ENCODE measurements around the gene MCUR1. TPM values are rescaled to one million over a fixed set of nuclear protein-coding genes. Genes with fewer than 3 reads are reported as not detected.

Gene MCUR1
- total and polyA plus RNA-seq, 10 of the 15 experiments (the other 5 are each of a cell fraction or from before 2014, with no cell fraction given), result 4.4 to 43.9 (median 18.3) TPM

DNA sequence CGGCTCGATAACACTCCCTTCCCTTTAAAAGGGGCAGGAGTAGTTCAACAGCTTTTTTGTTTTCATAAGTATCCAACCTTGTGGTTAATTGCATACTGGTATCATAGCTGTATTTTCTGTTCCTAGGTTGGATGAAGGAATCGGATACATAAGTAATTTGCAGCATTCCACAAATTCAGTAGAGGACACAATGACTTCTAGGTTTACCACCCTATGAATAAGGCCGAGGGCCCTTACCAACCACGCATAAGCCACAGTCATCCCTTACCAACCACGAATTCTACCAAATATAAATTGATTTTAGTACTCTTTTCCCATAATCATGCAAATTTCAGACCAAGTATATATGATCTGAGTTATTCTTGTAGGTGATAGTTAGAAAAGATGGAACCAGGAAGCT, 36.3 kb downstream of the MCUR1 start:
- Histone ChIP-seq H3K9ac (ENCODE audit: control insufficient read depth, insufficient read depth, low read length) (no peak overlapping the region), H2AFZ (ENCODE audit: control insufficient read depth, low read depth, low read length) (no peak overlapping the region), H3K27me3 (replicated peaks in 1 of 2; ENCODE audit: control insufficient read depth in 2 of 2, insufficient read depth in 2 of 2, low read length in 1 of 2) (no peaks in the 10 kb centered on the region), H3K4me2 (ENCODE audit: control insufficient read depth, insufficient read depth) (no peak overlapping the region), H3K4me1 (ENCODE audit: control insufficient read depth, insufficient read depth, low read length) (no peaks in the 10 kb centered on the region), H3K9me3 (replicated peaks; ENCODE audit: control insufficient read depth, insufficient read depth, low read length) (no peaks in the 10 kb centered on the region), H3K4me3 (no peak overlapping the region), H3K27ac (ENCODE audit: control insufficient read depth, insufficient read depth) (no peak overlapping the region), H4K20me1 (ENCODE audit: control insufficient read depth, insufficient read depth) (no peaks in the 10 kb centered on the region), H3K36me3 (ENCODE audit: control insufficient read depth in 2 of 2, insufficient read depth in 2 of 2, low read length in 1 of 2) (no peaks in the 10 kb centered on the region), H3K79me2 (ENCODE audit: control insufficient read depth, insufficient read depth, low read length) (no peaks in the 10 kb centered on the region)
- no peak for TF ChIP-seq POLR2AphosphoS5 (IDR thresholded peaks at IDR 0.05; ENCODE audit: low read length)
- no peak for TF ChIP-seq EP300 (IDR thresholded peaks at IDR 0.05; ENCODE audit: borderline replicate concordance in 1 of 2, control insufficient read depth in 1 of 2, low read depth in 2 of 2, low read length in 2 of 2)
- TF ChIP-seq SREBF1 (IDR thresholded peaks at IDR 0.05; ENCODE audit: low read length), result no peak
- TF ChIP-seq ZSCAN29 (IDR thresholded peaks at IDR 0.05), result no peak
- TF ChIP-seq, protein P1, sequence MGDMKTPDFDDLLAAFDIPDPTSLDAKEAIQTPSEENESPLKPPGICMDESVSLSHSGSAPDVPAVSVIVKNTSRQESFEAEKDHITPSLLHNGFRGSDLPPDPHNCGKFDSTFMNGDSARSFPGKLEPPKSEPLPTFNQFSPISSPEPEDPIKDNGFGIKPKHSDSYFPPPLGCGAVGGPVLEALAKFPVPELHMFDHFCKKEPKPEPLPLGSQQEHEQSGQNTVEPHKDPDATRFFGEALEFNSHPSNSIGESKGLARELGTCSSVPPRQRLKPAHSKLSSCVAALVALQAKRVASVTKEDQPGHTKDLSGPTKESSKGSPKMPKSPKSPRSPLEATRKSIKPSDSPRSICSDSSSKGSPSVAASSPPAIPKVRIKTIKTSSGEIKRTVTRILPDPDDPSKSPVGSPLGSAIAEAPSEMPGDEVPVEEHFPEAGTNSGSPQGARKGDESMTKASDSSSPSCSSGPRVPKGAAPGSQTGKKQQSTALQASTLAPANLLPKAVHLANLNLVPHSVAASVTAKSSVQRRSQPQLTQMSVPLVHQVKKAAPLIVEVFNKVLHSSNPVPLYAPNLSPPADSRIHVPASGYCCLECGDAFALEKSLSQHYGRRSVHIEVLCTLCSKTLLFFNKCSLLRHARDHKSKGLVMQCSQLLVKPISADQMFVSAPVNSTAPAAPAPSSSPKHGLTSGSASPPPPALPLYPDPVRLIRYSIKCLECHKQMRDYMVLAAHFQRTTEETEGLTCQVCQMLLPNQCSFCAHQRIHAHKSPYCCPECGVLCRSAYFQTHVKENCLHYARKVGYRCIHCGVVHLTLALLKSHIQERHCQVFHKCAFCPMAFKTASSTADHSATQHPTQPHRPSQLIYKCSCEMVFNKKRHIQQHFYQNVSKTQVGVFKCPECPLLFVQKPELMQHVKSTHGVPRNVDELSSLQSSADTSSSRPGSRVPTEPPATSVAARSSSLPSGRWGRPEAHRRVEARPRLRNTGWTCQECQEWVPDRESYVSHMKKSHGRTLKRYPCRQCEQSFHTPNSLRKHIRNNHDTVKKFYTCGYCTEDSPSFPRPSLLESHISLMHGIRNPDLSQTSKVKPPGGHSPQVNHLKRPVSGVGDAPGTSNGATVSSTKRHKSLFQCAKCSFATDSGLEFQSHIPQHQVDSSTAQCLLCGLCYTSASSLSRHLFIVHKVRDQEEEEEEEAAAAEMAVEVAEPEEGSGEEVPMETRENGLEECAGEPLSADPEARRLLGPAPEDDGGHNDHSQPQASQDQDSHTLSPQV (IDR thresholded peaks at IDR 0.05), result no peak
- RAD21 ChIA-PET (ENCODE audit: unreplicated experiment), result no interaction called here
- FAIRE-seq (no peak), DNase-seq (ENCODE audit: low read depth, low spot score) (no peak), ATAC-seq (no peak)
- in situ Hi-C loops (cut with MboI) (no loop called here), intact Hi-C loops (cut with micrococcal nuclease; ENCODE audit: unreplicated experiment) (no loop called here)
- CTCF ChIA-PET, result interaction anchor here (1.6 kb wide), 1 partner anchor 154 kb away, joined by 3 read pairs; no protein-coding TSS in a partner anchor
- no TSS peak for BruUV-seq (replicated peaks)
- 70% methylated on average over 6 of the region's 6 CpGs for WGBS (ENCODE audit: insufficient coverage, insufficient replicate concordance, low lambda C conversion rate, missing lambda C conversion rate)
- POLR2A ChIA-PET, result no interaction called here
- SMC1A ChIA-PET (ENCODE audit: uncharacterized antibody, unreplicated experiment), result interaction anchor here (0.7 to 1.2 kb wide), 2 partner anchors 10 to 28 kb away, joined by 3 read pairs; no protein-coding TSS in a partner anchor

Measured in GM12878 (cell line).